NOMO-1 treated with dmso at 0.1 percent for 144 hours (cell line): ENCODE measurements around the gene VPS54.
"Not testable (repeated sequence)": the region's sequence is repeated elsewhere in the genome, so short reads cannot be mapped to it uniquely, and the experiment has no call there.

Experiments
- DNase-seq: peaks from one replicate; lab custom pipeline; 2025; ENCODE audit not compliant: unreplicated experiment; lab: John Stamatoyannopoulos, UW

VPS54 gene

GRCh38 chr2:64024259-64024949 lies 5.2 kb upstream of the VPS54 start:
- DNase-seq, result no peak

- DNase-seq, result no peak
Measured at GRCh38 chr2:64023485-64024258, 4.4 kb upstream of the VPS54 start.

GRCh38 chr2:64021578-64021977 lies 2.4 kb upstream of the VPS54 start:
- no peak for DNase-seq

GRCh38 chr2:64019975-64020528 lies 824 bp upstream of the VPS54 start:
- DNase-seq, result no peak

DNA sequence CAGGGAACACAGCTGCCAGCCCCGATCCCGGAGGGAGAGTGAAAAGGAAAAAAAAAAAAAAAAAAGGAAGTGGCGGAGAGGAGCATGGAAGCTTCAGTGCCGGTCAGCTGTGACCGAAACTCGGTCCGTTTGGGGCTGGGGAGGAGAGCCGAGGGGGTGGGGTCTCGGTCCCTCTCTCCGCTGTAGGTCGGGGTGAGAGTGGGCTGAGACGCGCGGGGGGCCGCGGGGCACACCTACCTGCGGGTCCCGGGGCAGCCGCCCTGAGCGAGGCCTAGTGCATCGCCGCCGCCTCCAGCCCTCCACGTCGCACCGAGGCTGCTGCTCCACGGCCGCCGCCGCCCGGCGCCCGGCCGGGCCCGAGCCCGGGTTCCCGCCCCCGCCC lies 536 bp downstream of the VPS54 start:
- no peak for DNase-seq

DNA sequence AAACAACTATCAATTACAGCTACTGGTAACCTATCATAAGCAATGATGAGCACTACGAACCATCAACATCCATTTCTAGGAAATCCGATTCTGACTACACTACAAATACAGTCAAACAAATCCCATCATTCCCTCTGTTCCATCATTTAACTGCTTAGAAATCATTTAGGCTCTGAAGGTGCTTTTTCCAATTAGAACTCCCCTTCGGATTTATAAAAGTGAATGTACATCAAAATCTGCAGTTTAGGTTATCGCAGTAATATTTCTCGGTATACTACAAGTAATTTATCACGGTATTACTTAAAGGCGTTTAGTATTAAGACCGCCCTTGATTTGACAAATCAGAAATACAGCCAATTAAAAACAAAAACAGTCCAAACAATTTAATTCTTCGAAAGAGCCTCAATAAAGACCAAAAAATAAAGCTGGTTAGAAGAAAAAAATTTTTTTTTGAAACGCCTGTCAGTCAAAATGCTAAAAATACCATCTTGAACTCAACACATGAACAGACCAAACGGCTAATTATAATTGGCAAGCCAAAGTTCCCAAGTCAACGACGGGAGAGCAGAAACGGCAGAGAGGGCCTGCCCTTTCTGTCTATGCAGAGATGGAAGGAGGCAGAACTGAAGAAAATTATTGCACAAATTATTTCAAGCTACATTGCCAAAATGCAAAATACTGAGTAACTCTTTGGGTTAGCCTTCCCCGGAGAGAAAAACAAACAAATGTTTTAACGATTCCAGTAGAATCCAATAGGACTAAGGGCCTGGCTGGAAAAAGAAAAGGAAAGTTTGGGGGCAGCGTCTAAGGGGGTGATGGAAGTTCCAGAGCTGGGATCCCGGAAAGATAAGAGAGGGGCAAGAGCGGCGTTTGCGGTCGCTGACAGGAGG lies 1.2 kb downstream of the VPS54 start:
- DNase-seq, result no peak

GRCh38 chr2:64015898-64016297 lies 3.3 kb downstream of the VPS54 start:
- DNase-seq, result no peak

DNA sequence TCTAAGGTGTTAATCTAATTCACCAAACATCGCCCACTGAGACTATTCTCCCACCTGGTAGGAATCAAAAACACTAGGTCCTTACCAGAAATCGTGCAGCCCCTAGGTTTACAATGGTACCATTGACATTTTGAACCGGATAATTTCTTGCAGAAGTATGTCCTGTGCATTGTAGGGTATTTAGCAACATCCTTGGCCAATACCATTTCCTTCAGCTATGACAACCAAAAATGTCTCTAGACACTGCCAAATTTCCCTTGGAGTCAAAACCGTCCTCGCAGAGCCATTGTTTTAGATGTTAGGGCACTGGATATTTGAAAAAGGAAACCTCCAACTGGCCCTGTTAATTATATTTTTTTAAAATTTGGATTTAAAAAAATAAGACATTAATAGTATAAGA lies 3.8 kb downstream of the VPS54 start:
- no peak for DNase-seq

DNA sequence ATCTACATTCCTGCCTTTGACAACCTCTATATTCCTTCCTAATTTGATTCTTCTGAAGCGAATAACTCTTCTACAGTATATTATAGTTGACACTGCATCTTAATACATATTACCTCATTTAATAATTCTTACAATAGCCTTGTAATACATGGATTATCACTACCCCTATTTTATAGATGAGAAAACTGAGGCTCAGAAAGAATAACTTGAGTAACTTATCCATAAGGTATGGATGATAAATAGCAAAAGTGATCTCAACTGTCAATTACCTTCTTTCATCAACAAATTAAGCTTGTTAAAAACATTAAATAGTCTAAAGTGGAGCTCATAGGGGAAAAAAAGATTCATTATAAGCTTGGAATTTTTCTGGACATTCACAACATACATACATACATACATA lies 4.6 kb downstream of the VPS54 start:
- no peak for DNase-seq

GRCh38 chr2:64013053-64013452 lies 6.2 kb downstream of the VPS54 start:
- no peak for DNase-seq

DNA sequence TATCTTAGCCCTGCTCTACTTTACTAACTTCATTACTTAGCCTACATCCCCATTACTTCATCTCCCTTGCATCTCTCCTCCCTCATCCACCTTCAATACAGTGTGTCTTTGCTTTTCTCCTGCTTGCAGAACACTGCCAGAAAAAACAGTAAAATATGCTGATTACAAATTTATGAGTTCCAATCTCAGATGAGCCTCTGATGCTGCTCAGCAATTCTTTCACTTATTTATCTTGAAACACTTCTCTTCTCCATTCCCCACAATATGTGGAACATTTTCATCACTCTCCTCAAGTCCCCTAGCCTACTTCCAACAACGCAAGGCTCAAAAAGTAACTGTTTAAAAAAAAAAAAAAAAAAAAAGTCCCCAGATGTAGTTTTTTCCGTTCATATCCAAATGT lies 7.1 kb downstream of the VPS54 start:
- no peak for DNase-seq

DNA sequence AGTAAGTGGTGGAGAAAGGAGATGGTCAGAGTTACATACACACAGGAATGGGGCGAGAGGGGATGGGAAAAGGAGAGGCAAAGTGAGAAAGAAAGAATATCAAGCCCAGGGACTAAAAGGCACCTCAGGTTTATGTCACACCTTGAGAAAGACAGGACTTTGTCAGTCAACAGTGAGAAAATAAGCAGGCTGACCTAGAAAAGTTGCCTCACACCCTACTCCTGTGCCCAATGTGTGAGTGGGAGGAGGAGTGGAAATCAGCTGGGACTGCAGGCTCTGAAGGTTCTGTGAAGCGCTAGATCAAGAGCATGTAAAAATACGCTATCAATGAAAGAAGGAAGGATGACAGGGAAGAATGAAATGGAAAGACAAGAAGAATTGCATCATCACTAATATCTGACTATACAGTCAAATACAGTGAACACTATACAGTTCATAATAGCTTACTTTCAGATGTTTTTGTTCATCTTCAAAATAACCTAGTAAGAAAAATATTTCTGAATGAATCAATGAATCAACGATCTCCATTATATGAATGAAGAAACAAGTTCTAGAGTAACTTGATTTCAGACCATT lies 10.7 kb downstream of the VPS54 start:
- DNase-seq, result no peak

DNA sequence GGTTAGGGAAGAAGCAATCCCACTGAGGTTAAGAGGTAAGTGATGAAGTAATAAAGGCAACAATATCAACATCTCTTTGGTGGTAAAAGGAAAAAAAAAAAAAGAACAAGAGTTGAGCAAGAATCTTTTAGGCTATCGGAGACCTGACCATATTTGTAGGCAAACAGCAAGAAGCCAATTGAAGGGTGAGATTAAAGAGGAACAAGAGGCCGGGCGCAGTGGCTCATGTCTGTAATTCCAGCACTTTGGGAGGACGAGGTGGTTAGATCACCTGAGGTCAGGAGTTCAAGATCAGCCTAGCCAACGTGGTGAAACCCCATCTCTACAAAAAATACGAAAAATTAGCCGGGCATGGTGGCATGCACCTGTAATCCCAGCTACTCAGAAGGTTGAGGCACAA lies 11.3 kb downstream of the VPS54 start:
- no peak for DNase-seq

- DNase-seq, result no peak
Measured at GRCh38 chr2:64005707-64006356, 13.4 kb downstream of the VPS54 start.

DNA sequence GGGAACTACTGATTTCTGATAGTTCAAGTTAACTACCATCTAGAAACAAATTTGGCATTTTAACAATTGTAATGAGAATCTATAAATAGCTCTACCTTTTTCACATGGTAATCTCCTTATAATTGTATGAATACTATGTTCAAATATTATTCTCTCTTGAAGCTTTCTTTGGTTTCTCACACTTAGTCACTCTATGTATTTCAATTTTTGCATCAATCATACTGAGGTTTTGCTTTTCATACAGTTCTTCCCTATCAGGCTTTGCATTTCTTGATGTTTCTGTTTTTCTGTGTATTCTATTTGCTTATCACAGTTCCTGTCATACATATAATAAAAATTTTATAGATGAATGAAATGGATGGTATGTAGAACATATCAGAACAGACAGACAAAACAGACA lies 16.0 kb downstream of the VPS54 start:
- no peak for DNase-seq

- no peak for DNase-seq
Measured at GRCh38 chr2:64001382-64002101, 17.7 kb downstream of the VPS54 start.

DNA sequence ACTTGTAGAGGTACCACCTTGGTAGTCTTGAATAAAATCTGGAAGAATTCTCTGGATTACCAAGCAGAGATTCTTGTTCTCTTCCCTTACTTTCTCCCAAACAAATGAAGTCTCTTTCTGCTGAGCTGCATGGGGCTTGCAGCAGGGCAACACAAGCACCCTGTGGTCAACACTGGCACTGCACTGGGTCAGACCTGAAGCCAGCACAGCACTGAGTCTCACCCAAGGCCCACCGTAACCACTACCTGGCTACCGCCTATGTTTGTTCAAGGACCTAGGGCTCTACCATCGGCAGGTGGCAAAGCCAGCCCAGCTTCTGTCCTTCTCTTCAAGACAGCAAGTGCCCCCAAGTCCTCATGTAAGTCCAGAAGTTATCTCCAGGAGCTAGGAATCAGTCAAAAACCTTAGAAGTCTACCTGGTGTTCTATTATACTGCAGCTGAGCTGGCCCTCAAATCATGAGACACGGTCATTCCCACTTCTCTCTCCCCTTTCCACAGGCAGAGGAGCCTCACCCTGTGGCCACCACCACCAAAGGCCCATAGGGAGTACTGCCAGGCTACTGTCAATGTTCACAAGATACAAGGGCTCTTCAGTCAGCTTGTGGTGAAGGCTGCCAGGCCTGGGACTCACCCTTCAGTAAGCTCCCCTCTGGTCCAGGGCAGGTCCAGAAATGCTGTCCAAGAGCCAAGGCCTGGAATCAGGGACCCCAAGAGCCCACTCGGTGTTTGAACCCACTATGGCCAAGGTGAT lies 18.4 kb downstream of the VPS54 start:
- DNase-seq, result no peak

GRCh38 chr2:63999049-63999448 lies 20.2 kb downstream of the VPS54 start:
- DNase-seq, result no peak

DNA sequence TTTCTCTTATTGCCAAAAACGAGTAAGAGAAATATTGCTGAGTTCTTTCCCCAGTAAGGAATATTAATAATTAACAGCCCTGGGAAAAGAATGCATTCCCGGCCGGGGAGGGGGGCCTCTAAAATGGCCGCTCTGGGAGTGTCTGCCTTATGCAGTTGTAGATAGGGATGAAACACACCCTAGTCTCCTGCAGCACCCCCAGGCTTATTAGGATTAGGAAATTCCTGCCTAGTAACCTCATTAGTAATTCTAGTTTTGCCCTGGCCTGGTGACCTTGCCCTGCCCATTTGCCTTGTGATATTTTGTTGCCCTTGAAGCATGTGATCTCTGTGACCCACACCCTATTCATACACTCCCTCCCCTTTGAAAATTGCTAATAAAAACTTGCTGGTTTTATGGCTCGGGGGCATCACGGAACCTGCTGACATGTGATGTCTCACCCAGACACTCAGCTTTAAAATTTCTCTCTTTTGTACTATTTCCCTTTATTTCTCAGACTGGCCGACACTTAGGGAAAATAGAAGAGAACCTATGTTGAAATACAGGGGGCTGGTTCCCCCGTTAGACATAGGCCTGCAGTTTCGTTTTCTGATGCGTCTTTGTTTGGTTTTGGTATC lies 22.5 kb downstream of the VPS54 start:
- DNase-seq, result not testable (repeated sequence)
